GM21737 (cell line): ENCODE results near the gene PIAS3.
"Not testable (repeated sequence)": the region's sequence is repeated elsewhere in the genome, so short reads cannot be mapped to it uniquely, and the experiment has no call there.

Source experiments
- ATAC-seq: cut with Tn5 transposase; IDR thresholded peaks from one replicate; pipeline ENCODE4 v1.9.1; 2021; ENCODE audit warnings: mild to moderate bottlenecking, moderate library complexity; ENCODE audit not compliant: unreplicated experiment

The PIAS3 gene

DNA sequence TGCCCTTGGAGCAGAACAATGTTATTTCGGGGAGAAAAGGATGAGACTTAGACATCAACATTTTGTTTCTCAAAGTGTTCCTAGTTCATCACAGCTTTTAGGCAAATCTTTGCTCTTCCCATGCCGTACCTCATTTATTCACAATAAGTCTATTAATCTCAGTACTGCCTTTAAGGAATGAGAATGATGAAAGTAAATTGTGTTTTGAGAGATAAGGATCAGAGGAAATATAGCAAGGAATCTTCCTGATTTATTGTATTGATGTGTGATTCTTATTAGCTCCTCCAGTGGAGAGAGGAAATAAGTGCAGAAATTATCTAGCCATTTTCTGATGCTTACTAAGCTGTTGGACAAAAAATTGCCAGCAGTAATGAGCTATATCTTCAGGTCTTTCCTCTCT lies 32.9 kb downstream of the PIAS3 start:
- ATAC-seq: no peak

DNA sequence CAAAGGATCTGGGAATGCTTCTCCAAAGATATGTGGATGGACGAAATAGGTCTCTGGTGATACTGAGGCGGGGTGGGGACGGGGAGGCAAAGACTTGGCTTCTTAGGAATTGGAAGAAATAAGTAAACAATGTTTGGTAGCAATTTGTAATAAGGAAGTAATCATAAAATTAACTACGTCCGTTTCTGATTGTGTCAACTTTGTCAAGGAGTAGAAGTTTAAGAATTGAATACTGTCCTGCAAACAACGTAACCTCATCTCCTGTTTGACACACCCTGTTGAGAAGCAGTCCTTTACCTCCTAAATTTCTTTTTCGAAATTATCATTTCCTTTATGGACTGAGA lies 34.4 kb downstream of the PIAS3 start:
- no peak for ATAC-seq

DNA sequence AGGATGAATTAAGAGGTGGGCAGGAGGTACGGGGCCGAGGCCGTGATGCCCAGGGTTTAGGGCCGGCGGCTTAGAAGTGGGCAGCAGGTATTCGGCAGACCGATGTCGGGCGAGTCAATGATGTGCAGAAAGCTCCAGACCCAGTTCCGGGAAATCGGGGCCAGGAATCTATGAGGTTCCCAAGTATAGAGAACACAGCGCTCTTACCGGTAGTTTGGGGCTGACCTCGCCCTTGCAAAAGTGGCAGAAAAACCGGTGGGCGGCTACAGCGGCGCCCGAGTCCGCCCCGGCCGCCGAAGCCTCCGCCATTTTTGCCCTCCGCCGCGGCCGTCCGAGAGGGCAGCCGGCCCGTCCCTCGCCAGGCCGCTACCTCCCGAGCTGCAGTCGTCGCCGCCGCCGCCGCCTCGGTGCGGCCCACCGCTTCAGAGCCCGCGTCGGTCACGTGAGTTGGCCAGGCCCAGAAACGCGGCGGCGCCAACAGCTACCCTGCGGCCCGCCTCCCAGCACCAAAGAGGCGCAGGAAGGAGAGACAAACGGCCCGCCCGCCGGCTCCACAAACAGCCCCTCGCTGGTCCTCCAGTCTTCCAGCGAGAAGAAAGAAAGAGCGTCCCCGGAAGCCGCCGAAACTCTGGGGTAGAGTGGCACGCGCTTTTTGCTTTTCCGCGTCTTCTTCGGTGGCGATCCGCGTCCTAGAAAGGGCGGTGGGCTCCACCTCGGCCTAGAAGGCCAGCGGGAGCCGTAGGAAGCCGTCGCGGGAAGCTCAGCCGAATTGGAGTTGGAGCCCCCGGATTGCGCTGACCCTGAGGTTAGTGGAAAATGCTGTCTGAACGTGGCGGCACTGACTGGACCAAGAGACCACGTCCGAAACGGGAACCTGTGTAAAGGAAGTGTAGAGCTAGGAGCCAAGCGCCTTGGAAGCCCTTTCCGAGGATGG lies 35.0 kb downstream of the PIAS3 start, which contains the start of the genes POLR3C and RNF115:
TSS of gene POLR3C (plus strand) at position 636 of the 934 bp plus-strand sequence. CDS start 1,577 bp downstream, outside the sequence.
TSS of gene RNF115 (minus strand) at position 531 of the 934 bp plus-strand sequence. CDS start at position 309, 222 bp downstream.
- peak; percentile 81 for ATAC-seq

DNA sequence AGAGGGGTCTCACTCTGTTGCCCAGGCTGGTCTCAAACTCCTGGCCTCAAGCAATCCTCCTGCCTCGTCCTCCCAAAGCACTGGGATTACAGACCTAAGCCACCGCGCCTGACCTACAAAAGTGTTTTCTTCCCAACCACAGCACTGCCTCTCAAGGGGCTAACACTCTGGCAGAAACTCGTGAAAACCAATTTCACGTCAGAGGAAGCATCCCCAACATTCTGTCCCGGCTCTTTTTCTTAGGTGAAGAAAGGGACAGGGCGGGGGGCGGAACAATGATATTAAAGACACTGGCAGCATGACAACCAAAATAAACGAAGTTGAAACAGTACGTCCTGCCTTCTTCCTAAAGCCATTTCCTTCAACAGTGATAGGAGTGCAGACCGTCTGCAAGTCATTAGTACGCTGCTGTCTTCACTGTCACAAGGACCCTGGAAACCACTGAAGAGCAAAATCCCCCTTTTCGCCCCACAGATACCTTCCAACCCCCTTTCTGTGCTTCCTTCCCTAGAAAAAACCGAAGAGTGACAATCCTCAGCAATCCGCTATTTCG lies 36.0 kb downstream of the PIAS3 start:
- ATAC-seq: not testable (repeated sequence)

DNA sequence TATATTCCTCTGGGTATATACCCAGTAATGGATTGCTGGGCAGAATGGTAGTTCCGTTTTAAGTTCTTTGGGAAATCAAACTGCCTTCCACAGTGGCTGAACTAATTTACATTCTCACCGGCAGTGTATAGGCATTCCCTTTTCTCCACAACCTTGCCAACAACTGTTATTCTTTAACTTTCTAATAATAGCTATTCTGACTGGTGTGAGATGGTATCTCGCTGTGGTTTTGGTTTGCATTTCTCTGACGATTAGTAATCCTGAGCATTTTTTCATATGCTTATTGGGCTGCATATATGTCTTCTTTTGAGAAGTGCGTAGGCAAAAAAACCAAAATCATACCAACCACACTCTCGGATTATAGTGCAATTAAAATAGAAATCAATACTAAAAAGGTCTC lies 40.8 kb downstream of the PIAS3 start:
- not testable (repeated sequence) for ATAC-seq

DNA sequence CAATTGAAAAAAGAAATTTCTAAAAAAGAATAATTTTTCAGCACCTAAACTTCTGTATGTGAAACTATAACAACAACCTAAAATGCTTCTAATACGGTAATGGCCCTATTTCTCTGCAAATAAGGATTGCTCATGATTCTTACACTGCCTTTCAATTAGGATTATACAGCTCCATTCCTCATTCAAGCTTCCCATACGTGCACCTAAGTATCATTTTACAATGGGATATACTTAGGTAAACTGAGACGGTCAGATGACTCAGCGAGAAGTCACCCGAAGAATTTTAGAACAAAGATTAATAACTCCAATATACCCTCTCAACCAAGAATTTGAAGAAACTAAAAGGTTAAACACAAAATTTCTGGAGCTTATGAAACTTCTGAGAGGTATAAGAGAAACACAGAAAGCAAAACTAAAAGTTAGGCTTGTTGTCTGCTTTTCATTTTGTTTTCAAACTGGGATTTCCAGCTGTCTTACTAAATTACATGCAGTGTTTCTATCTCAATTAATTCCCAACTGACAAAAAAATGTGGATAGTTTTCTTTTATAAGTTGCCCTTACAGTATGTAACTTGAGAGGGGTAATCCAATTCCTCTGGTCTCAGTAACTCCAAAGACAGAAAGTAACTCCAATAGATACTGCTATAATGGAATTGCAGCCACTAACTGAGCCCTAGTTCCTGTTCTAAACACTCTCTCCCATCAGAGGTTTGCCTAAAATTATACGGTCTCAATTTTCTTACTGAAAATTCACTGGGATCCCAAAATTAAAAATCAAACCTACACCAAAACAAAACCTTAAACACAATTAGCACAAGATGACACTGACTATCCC lies 45.7 kb downstream of the PIAS3 start:
- not testable (repeated sequence) for ATAC-seq

DNA sequence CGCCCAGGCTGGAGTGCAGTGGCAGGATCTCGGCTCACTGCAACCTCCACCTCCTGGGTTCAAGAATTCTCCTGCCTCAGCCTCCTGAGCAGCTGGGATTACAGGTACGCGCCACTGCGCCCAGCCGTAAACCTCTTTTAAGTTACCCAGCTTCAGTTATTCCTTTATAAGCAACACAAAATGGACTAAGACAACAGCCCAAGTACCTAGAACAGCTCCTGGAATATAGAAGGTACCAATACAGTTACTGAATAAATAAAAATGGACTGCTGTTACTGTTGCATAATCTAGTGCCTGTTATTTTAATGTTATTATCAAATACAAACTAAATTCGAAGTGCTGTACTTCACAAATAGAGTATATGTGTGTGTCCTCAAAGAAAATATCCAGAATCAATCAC lies 52.0 kb downstream of the PIAS3 start:
- ATAC-seq: no peak

DNA sequence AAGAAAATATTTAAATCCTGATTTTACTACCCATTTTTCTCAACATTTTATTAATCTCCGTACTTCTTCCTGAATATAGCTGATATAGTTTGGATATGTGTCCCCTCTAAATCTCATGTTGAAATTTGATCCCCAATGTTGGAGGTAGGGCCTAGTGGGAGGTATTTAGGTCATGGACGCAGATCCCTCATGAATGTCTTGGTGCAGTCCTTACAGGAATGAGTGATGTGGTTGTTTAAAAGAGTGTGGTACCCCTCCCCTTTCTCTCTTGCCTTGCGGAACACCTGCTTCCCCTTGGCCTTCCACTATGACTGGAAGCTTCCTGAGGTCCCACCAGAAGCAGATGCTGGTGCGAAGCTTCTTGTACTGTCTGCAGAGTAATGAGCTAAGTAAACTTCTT lies 52.5 kb downstream of the PIAS3 start:
- no peak for ATAC-seq

DNA sequence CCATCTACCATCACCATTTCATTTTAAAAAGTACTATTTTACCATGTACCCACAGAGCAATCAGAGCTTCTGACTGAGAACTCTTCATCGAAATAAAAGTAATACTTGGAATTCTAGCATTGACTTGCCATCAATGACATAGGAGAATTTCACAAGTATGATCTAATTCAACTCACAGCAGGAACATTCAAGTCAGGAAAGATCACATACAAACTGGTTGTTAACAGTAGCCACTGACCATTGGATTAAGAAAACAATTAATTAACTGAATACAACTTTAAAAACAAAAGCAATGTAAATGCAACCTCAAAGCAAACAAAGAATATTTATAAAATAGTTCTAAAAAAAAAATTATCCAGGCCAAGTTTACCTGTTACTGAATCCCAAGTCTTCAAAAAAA lies 53.8 kb downstream of the PIAS3 start:
- ATAC-seq: no peak

DNA sequence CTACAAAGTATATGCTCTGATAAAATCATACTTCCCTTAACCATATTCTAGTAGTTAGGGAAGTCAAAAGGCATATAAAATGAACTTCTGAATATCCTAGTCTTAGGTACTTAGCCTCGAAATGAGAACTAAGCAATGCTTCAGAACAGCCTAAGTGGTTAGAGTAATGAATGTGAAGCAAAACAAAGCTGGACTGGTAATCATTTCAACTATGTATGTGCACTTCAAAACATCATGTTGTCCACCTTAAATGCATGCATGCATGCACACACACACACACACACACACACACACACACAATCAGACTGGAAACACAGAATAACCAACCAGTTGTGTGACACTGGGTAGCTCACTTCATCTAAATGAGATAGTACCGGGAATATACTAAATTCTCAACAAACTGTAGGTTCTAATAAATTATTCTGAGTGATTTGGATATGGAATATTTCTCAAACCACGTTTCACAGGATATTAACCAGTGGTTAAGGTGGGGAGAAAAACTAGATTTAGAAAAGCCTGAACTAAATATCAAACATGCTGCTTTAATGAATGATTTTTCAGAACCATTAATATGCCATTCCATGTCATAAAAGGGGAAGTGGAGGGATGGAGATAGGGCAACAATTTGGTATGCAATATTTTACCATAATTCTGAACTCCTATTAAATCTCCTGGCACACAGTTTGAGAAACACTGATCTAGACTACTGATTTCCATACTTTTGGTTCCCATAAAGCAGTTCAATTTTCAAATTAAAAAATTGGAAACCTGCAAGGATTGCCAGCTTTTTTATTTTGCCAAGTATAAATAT lies 54.4 kb downstream of the PIAS3 start:
- ATAC-seq: no peak

DNA sequence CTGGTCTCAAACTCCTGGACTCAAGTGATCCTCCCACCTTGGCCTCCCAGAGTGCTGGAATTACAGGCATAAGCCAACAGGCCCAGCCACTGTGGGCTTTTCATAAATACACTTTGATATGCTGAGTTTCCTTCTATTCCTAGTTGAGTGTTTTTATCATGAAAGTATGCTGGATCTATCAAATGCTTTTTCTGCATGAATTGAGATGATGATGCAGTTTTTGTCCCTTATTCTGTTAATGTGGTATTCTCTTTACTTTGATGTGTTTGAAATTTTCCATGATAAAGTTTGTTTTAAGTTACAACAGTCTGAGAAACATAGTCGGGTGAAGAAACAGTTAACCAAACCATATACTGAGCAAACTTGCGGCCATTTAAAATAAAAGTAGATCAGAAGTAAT lies 59.1 kb downstream of the PIAS3 start:
- no peak for ATAC-seq
